H1 (cell line): ENCODE results near the gene GRIA1. TPM values are rescaled to one million over a fixed set of nuclear protein-coding genes. Genes with fewer than 3 reads are reported as not detected.

ENCODE experiments used
- CTCF ChIA-PET: fragments of 300-600 bp; sonication (Branson Sonifier 250); formaldehyde crosslinking; loops from one replicate; lab custom pipeline; 2021; ENCODE audit not compliant: partially characterized antibody; lab: Charles Lee
- POLR2A ChIA-PET: fragments of 300-600 bp; sonication (Branson Sonifier 250); formaldehyde crosslinking; loops from one replicate; lab custom pipeline; 2021; ENCODE audit warnings: inconsistent platforms; ENCODE audit not compliant: partially characterized antibody; lab: Charles Lee
- DNase-seq, 2 experiments: peaks; one replicate each; pipeline versions ENCODE4 v3.0.0 to v3.0.0-alpha.2; 2010 to 2022; ENCODE audit warnings: low spot score in 2 of 2, low read depth in 1 of 2, mixed read lengths in 1 of 2
- FAIRE-seq: peaks from 2 replicates; lab custom pipeline; 2011; peaks lifted over from hg19 to GRCh38; lab: Jason Lieb, UNC
- H2AFZ ChIP-seq: 2 replicates; pipeline ENCODE4 v1.8.1; 2012; ENCODE audit warnings: low read length, inconsistent platforms
- H2AK5ac ChIP-seq: 2 replicates; pipeline ENCODE4 v1.6.1; 2013; ENCODE audit warnings: low read depth, low read length
- H2BK120ac ChIP-seq: replicated peaks from 2 replicates; pipeline ENCODE3; 2013; ENCODE audit warnings: low read depth, low read length, inconsistent platforms
- H2BK12ac ChIP-seq: 2 replicates; pipeline ENCODE4 v1.6.1; 2013; ENCODE audit warnings: low read depth, low read length
- H2BK15ac ChIP-seq: 2 replicates; pipeline ENCODE4 v1.6.1; 2013; ENCODE audit warnings: low read length
- H2BK20ac ChIP-seq: 2 replicates; pipeline ENCODE4 v1.6.1; 2013; ENCODE audit warnings: low read length
- H2BK5ac ChIP-seq: 2 replicates; pipeline ENCODE4 v1.6.1; 2013; ENCODE audit warnings: low read depth, low read length
- H3K14ac ChIP-seq: 2 replicates; pipeline ENCODE4 v1.6.1; 2013; ENCODE audit warnings: inconsistent platforms; ENCODE audit not compliant: insufficient read length
- H3K18ac ChIP-seq: 2 replicates; pipeline ENCODE4 v1.6.1; 2013; ENCODE audit warnings: low read length; ENCODE audit errors: extremely low read depth
- H3K23ac ChIP-seq: 2 replicates; pipeline ENCODE4 v1.6.1; 2013; ENCODE audit warnings: inconsistent platforms; ENCODE audit not compliant: insufficient read length
- H3K23me2 ChIP-seq: 2 replicates; pipeline ENCODE4 v1.6.1; 2013; ENCODE audit warnings: low read depth, low read length
- H3K27ac ChIP-seq: 2 replicates; pipeline ENCODE4 v1.6.1; 2011; ENCODE audit warnings: low read depth, low read length, inconsistent platforms
- H3K27me3 ChIP-seq, 4 experiments: replicated peaks in 1 of 4; 1 replicate in 1 of 4; 2 replicates in 3 of 4; pipeline versions ENCODE4 v1.6.1 to v1.8.1; 2011 to 2013; ENCODE audit warnings: low read length in 3 of 4, mild to moderate bottlenecking in 3 of 4, inconsistent platforms in 2 of 4, mixed read lengths in 2 of 4, moderate library complexity in 1 of 4; ENCODE audit not compliant: control insufficient read depth in 3 of 4, insufficient read depth in 3 of 4; ENCODE audit errors: extremely low read depth in 1 of 4
- H3K36me3 ChIP-seq, 4 experiments: 2 replicates each; pipeline versions ENCODE4 v1.6.1 to v1.8.1; 2011 to 2013; ENCODE audit warnings: mild to moderate bottlenecking in 4 of 4, low read length in 3 of 4, moderate library complexity in 2 of 4, control low read depth in 1 of 4, inconsistent platforms in 1 of 4; ENCODE audit not compliant: insufficient read depth in 4 of 4, control insufficient read depth in 2 of 4
- H3K4ac ChIP-seq: replicated peaks from 2 replicates; pipeline ENCODE3; 2013; ENCODE audit warnings: low read length, low read depth, mixed read lengths, inconsistent platforms; ENCODE audit not compliant: insufficient read length
- H3K4me1 ChIP-seq, 4 experiments: replicated peaks in 1 of 4; 1 replicate in 1 of 4; 2 replicates in 3 of 4; pipeline versions ENCODE4 v1.6.1 to v1.8.1; 2011 to 2013; ENCODE audit warnings: low read length in 3 of 4, inconsistent platforms in 2 of 4, mixed read lengths in 1 of 4; ENCODE audit not compliant: insufficient read depth in 4 of 4, control insufficient read depth in 3 of 4
- H3K4me2 ChIP-seq, 2 experiments: 2 replicates each; pipeline versions ENCODE4 v1.6.1 to v1.8.1; 2011 to 2013; ENCODE audit warnings: low read depth in 2 of 2, low read length in 2 of 2, control low read depth in 1 of 2, inconsistent platforms in 1 of 2, mild to moderate bottlenecking in 1 of 2; ENCODE audit not compliant: insufficient read depth in 1 of 2
- H3K4me3 ChIP-seq, 4 experiments: fragments of 200-600, 300-600 bp in 1 of 4; sonication (generic), shearing (Covaris generic), sonication (Bioruptor Twin) in 1 of 4; 2 replicates each; pipeline versions ENCODE4 v1.5.1 to v1.8.1; 2011 to 2016; ENCODE audit warnings: low read length in 4 of 4, low read depth in 3 of 4, control low read depth in 2 of 4, inconsistent platforms in 2 of 4, mild to moderate bottlenecking in 2 of 4, mixed read lengths in 1 of 4, moderate library complexity in 1 of 4; ENCODE audit not compliant: insufficient read depth in 2 of 4; ENCODE audit errors: extremely low read depth in 1 of 4
- H3K56ac ChIP-seq: replicated peaks from 2 replicates; pipeline ENCODE3; 2013; ENCODE audit warnings: low read depth, mild to moderate bottlenecking, mixed read lengths, low read length, inconsistent platforms; ENCODE audit not compliant: insufficient read length
- H3K79me1 ChIP-seq: 2 replicates; pipeline ENCODE4 v1.6.1; 2013; ENCODE audit warnings: low read depth, low read length, control low read depth
- H3K79me2 ChIP-seq, 2 experiments: 2 replicates each; pipeline versions ENCODE4 v1.6.1 to v1.8.1; 2012 to 2013; ENCODE audit warnings: low read length in 2 of 2, mild to moderate bottlenecking in 2 of 2, inconsistent platforms in 1 of 2; ENCODE audit not compliant: insufficient read depth in 2 of 2, control insufficient read depth in 1 of 2
- H3K9ac ChIP-seq, 4 experiments: replicated peaks in 1 of 4; 1 replicate in 1 of 4; 2 replicates in 3 of 4; pipeline versions ENCODE4 v1.6.1 to v1.8.1; 2011 to 2013; ENCODE audit warnings: low read depth in 3 of 4, low read length in 3 of 4, control low read depth in 2 of 4, mild to moderate bottlenecking in 2 of 4, moderate library complexity in 2 of 4, inconsistent platforms in 1 of 4; ENCODE audit errors: extremely low read depth in 1 of 4
- H3K9me3 ChIP-seq, 2 experiments: 2 replicates each; pipeline versions ENCODE4 v1.6.1 to v1.8.1; 2012 to 2013; ENCODE audit warnings: mild to moderate bottlenecking in 2 of 2, moderate library complexity in 2 of 2, control low read depth in 1 of 2, inconsistent platforms in 1 of 2, low read depth in 1 of 2, low read length in 1 of 2, mixed read lengths in 1 of 2; ENCODE audit not compliant: insufficient read depth in 2 of 2
- H4K20me1 ChIP-seq, 2 experiments: replicated peaks in 1 of 2; 2 replicates each; pipeline versions ENCODE3 to v1.8.1; 2011 to 2013; ENCODE audit warnings: inconsistent platforms in 2 of 2, low read length in 2 of 2, mild to moderate bottlenecking in 1 of 2; ENCODE audit not compliant: insufficient read depth in 2 of 2, control insufficient read depth in 1 of 2
- H4K5ac ChIP-seq: 2 replicates; pipeline ENCODE4 v1.6.1; 2013; ENCODE audit warnings: low read length, low read depth, mixed read lengths, inconsistent platforms; ENCODE audit not compliant: insufficient read length
- H4K8ac ChIP-seq: 2 replicates; pipeline ENCODE4 v1.8.0; 2013; ENCODE audit warnings: mild to moderate bottlenecking, moderate library complexity, low read length, inconsistent platforms; ENCODE audit not compliant: insufficient read depth; ENCODE audit errors: extremely low read depth
- H4K91ac ChIP-seq: replicated peaks from 2 replicates; pipeline ENCODE3; 2013; ENCODE audit warnings: low read length, mixed read lengths, inconsistent platforms; ENCODE audit not compliant: insufficient read length
- CBX5 ChIP-seq: fragments of 300-800, 300-1000 bp; sonication (generic); IDR thresholded peaks from 2 replicates; pipeline ENCODE4 v1.7.1; 2016; ENCODE audit warnings: antibody characterized with exemption, low read length, low read depth
- CBX8 ChIP-seq: fragments of 300-800, 300-1000 bp; sonication (generic); IDR thresholded peaks from 2 replicates; pipeline ENCODE4 v1.7.1; 2016; ENCODE audit warnings: low read depth, low read length, borderline replicate concordance
- CHD1 ChIP-seq: IDR thresholded peaks from 2 replicates; pipeline ENCODE4 v1.6.1; 2012; ENCODE audit warnings: low read depth, low read length, improper control_type of control experiment
- EP300 ChIP-seq, 2 experiments: IDR thresholded peaks; 1 replicate in 1 of 2; 2 replicates in 1 of 2; pipeline ENCODE4 v1.6.1; 2011 to 2012; ENCODE audit warnings: low read depth in 2 of 2, low read length in 2 of 2, mild to moderate bottlenecking in 2 of 2, borderline replicate concordance in 1 of 2, inconsistent platforms in 1 of 2, moderate library complexity in 1 of 2
- FOSL1 ChIP-seq: IDR thresholded peaks from 2 replicates; pipeline ENCODE4 v1.6.1; 2011; ENCODE audit warnings: mild to moderate bottlenecking, low read depth, low read length, moderate library complexity; ENCODE audit not compliant: insufficient read depth
- HDAC2 ChIP-seq, 2 experiments: fragments of 300-600 bp in 1 of 2; sonication (generic) in 1 of 2; IDR thresholded peaks; 2 replicates each; pipeline ENCODE4 v1.6.1; 2011 to 2012; ENCODE audit warnings: low read depth in 2 of 2, low read length in 2 of 2, mild to moderate bottlenecking in 2 of 2, moderate library complexity in 2 of 2, borderline replicate concordance in 1 of 2, inconsistent platforms in 1 of 2
- JUN ChIP-seq: IDR thresholded peaks from 2 replicates; pipeline ENCODE4 v1.6.1; 2011; ENCODE audit warnings: low read depth, mild to moderate bottlenecking, improper control_type of control experiment, low read length
- PHF8 ChIP-seq: fragments of 200-600 bp; sonication (generic); conservative IDR thresholded peaks from 2 replicates; pipeline ENCODE4 v1.7.1; 2012; ENCODE audit warnings: low read depth, mild to moderate bottlenecking, inconsistent platforms, low read length, moderate library complexity
- POLR2A ChIP-seq, 2 experiments: IDR thresholded peaks; 1 replicate in 1 of 2; 2 replicates in 1 of 2; pipeline ENCODE4 v1.6.1; 2011; ENCODE audit warnings: low read depth in 2 of 2, low read length in 2 of 2, mild to moderate bottlenecking in 2 of 2; ENCODE audit errors: control extremely low read depth in 1 of 2
- POU5F1 ChIP-seq: IDR thresholded peaks from 2 replicates; pipeline ENCODE4 v1.6.1; 2011; ENCODE audit warnings: low read depth, mild to moderate bottlenecking, low read length, moderate library complexity
- SAP30 ChIP-seq: fragments of 300-600 bp; sonication (generic); IDR thresholded peaks from 2 replicates; pipeline ENCODE4 v1.7.1; 2012; ENCODE audit warnings: low read length, moderate library complexity, mild to moderate bottlenecking, inconsistent platforms; ENCODE audit not compliant: insufficient read depth, insufficient replicate concordance
- TCF12 ChIP-seq: IDR thresholded peaks from 2 replicates; pipeline ENCODE4 v1.6.1; 2011; ENCODE audit warnings: low read depth, mild to moderate bottlenecking, low read length
- polyA plus RNA-seq, 7 experiments: library from polyadenylated mRNA; depleted of rRNA in 3 of 7; stranded (reverse) in 5 of 7; unstranded in 2 of 7; fragments of >200 nt in 5 of 7; fragments of 200-250 nt in 2 of 7; gene quantifications; 1 replicate in 5 of 7; 2 replicates in 1 of 7; 4 replicates in 1 of 7; pipeline versions ENCODE4 v1.2.1 to v1.2.3, GENCODE V29; 2011 to 2013; ENCODE audit warnings: missing spikeins in 2 of 7, mixed read lengths in 2 of 7
- total RNA-seq: library from RNA; stranded (reverse); fragmentation: NEBNext Ultra II Directional; extraction: Animal tissue kit (Norgen Biotek cat#: 25700); gene quantifications from 2 replicates; pipeline ENCODE4 v1.2.1, GENCODE V29; 2021
- TF ChIP-seq, protein P1 (sequence below): IDR thresholded peaks from 2 replicates; pipeline ENCODE4 v1.6.1; 2012; ENCODE audit warnings: inconsistent platforms
- TF ChIP-seq, protein P2 (sequence below): IDR thresholded peaks from 2 replicates; pipeline ENCODE4 v1.6.1; 2012; ENCODE audit warnings: inconsistent platforms

Gene GRIA1
- total and polyA plus RNA-seq, 2 of the 8 experiments (the other 6 are each of a cell fraction or from before 2014, with no cell fraction given) = 0.97 to 2.5 TPM

DNA sequence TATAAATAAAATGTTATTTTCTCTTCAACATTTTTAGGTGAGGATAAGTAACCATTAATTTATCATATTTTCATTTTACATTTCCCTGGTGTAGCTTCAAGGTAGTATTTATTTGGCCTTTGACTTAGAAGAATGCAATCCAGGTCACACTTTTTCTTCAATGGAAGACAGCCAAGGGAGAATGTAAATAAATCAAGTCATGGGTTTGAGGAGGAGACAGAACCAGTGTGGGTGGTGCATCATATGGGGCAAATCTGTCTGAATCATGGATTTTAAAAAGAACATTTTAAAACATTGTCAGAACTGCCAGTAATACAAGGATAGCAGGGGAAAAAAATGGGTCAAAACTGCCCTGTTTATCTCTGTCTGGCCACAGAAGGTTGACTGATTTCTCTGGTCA is 318.7 kb downstream of the GRIA1 start:
- H3K14ac ChIP-seq = no peak overlapping the region
- H2AFZ ChIP-seq = no peak overlapping the region
- no peak overlapping the region for H4K5ac ChIP-seq
- no peak overlapping the region for H2BK12ac ChIP-seq
- CTCF ChIA-PET = interaction anchor here (1.4 kb wide), 1 partner anchor 9 kb away, joined by 3 read pairs; no protein-coding TSS in a partner anchor
- H2BK120ac ChIP-seq = no peak overlapping the region
- no peak overlapping the region for H3K9ac ChIP-seq
- FAIRE-seq (no peak), DNase-seq (no peak)
- H3K18ac ChIP-seq = no peak overlapping the region
- no peaks in the 10 kb centered on the region for H3K23me2 ChIP-seq
- H3K23ac ChIP-seq = no peak overlapping the region
- H2BK5ac ChIP-seq = no peak overlapping the region
- H3K79me2 ChIP-seq = no peaks in the 10 kb centered on the region
- no peak overlapping the region for H3K4me3 ChIP-seq
- no peaks in the 10 kb centered on the region for H3K79me1 ChIP-seq
- H2BK15ac ChIP-seq = no peak overlapping the region
- H3K27me3 ChIP-seq = peaks cover 0 to 2% (median 0%) of the 10 kb centered on the region in 4 experiments; a peak in 1 of 7 replicates
- H4K20me1 ChIP-seq = no peaks in the 10 kb centered on the region
- H4K91ac ChIP-seq = no peak overlapping the region
- H4K8ac ChIP-seq = no peak overlapping the region
- no peak overlapping the region for H3K27ac ChIP-seq
- no peak overlapping the region for H2BK20ac ChIP-seq
- POLR2A ChIA-PET = no interaction called here
- no peak for TF ChIP-seq FOSL1
- TF ChIP-seq, protein P1, sequence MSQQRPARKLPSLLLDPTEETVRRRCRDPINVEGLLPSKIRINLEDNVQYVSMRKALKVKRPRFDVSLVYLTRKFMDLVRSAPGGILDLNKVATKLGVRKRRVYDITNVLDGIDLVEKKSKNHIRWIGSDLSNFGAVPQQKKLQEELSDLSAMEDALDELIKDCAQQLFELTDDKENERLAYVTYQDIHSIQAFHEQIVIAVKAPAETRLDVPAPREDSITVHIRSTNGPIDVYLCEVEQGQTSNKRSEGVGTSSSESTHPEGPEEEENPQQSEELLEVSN = no peak
- no peak for TF ChIP-seq POU5F1
- TF ChIP-seq, protein P2, sequence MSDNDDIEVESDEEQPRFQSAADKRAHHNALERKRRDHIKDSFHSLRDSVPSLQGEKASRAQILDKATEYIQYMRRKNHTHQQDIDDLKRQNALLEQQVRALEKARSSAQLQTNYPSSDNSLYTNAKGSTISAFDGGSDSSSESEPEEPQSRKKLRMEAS = no peak
- TF ChIP-seq PHF8 = no peak
- no peak for TF ChIP-seq TCF12
- TF ChIP-seq JUN = no peak
- no peak for TF ChIP-seq POLR2A (IDR thresholded peaks at IDR 0.05; ENCODE audit: control extremely low read depth in 1 of 2, low read depth in 2 of 2, low read length in 2 of 2)
- no peak for TF ChIP-seq EP300 (IDR thresholded peaks at IDR 0.05; ENCODE audit: borderline replicate concordance in 1 of 2, low read depth in 2 of 2, low read length in 2 of 2)
- TF ChIP-seq HDAC2 (IDR thresholded peaks at IDR 0.05; ENCODE audit: borderline replicate concordance in 1 of 2, low read depth in 2 of 2, low read length in 2 of 2) = no peak
- TF ChIP-seq CHD1 = no peak
- no peak for TF ChIP-seq SAP30
- TF ChIP-seq CBX8 = no peak
- no peak for TF ChIP-seq CBX5
- no peak overlapping the region for H3K56ac ChIP-seq
- H3K4ac ChIP-seq = no peak overlapping the region
- H3K9me3 ChIP-seq = no peaks in the 10 kb centered on the region
- H3K4me2 ChIP-seq = no peak overlapping the region
- no peak overlapping the region for H2AK5ac ChIP-seq
- H3K4me1 ChIP-seq = no peaks in the 10 kb centered on the region
- no peaks in the 10 kb centered on the region for H3K36me3 ChIP-seq
